AG09319 (cell line): ENCODE data around the gene EIF3C.
"Not testable (repeated sequence)": the region's sequence is repeated elsewhere in the genome, so short reads cannot be mapped to it uniquely, and the experiment has no call there.

Source experiments
- DNase-seq: peaks from one replicate; pipeline ENCODE4 v3.0.0-alpha.2; 2010; ENCODE audit warnings: low read depth; ENCODE audit errors: extremely low read depth

The EIF3C gene

GRCh38 chr16:28746618-28747350, 35.5 kb downstream of the EIF3C start:
- not testable (repeated sequence) for DNase-seq

GRCh38 chr16:28749997-28750465, 38.8 kb downstream of the EIF3C start:
- not testable (repeated sequence) for DNase-seq

GRCh38 chr16:28750469-28751067, 39.3 kb downstream of the EIF3C start:
- DNase-seq = not testable (repeated sequence)

- DNase-seq = not testable (repeated sequence)
Measured at GRCh38 chr16:28751487-28751886, 40.2 kb downstream of the EIF3C start, which contains the start of gene NPIPB9. Gene NPIPB9 (plus strand): TSS chr16:28751787.

GRCh38 chr16:28781697-28782096, 70.4 kb downstream of the EIF3C start:
- DNase-seq = not testable (repeated sequence)

GRCh38 chr16:28782357-28782756, 71.1 kb downstream of the EIF3C start:
- DNase-seq = not testable (repeated sequence)
